ENCODE measurements around the gene RAD54L. TPM values are rescaled to one million over a fixed set of nuclear protein-coding genes. Genes with fewer than 3 reads are reported as not detected.
"Not testable (repeated sequence)": the region's sequence is repeated elsewhere in the genome, so short reads cannot be mapped to it uniquely, and the experiment has no call there.

RAD54L gene
- polyA plus RNA-seq, 1 of the 3 experiments (the other 2 are of a cell fraction): 11.5 TPM

GRCh38 chr1:46315669-46316403 lies 68.3 kb downstream of the RAD54L start:
- Histone ChIP-seq H3K4me1 (ENCODE audit: control insufficient read depth in 1 of 2, insufficient read depth in 2 of 2, low read depth in 1 of 2, low read length in 1 of 2) (no peaks in the 10 kb centered on the region), H3K27me3 (ENCODE audit: insufficient read depth) (no peaks in the 10 kb centered on the region), H3K9me2 (no peaks in the 10 kb centered on the region), H3K79me2 (ENCODE audit: insufficient read depth) (peaks cover 14% of the 10 kb centered on the region; the same call in 1 of the 2 replicates), H3K9ac (no peak overlapping the region), H4K20me1 (ENCODE audit: insufficient read depth) (no peaks in the 10 kb centered on the region), H2AFZ (ENCODE audit: low read depth) (no peak overlapping the region), H3K27ac (ENCODE audit: low read depth in 2 of 2, low read length in 1 of 2) (peak overlapping the region in 1 of 2 experiments; percentile 68; a peak in 2 of 4 replicates), H3K9me3 (no peaks in the 10 kb centered on the region), H3K4me2 (no peak overlapping the region), H3F3A (replicated peaks; ENCODE audit: insufficient read depth) (peaks cover 31% of the 10 kb centered on the region), H3K36me3 (replicated peaks in 1 of 2; ENCODE audit: control insufficient read depth in 1 of 2, insufficient read depth in 2 of 2, low read length in 1 of 2) (peaks cover 30 to 47% of the 10 kb centered on the region in 2 experiments), H3K4me3 (ENCODE audit: low read depth in 2 of 2, low read length in 1 of 2) (no peak overlapping the region)
- ChIA-PET CTCF (no interaction called here), POLR2A (no interaction called here)
- no peak for DNase-seq
- TF ChIP-seq NRF1 (IDR thresholded peaks at IDR 0.05; ENCODE audit: low read depth, low read length) (no peak), POLR2AphosphoS5 (IDR thresholded peaks at IDR 0.05; ENCODE audit: low read depth, low read length) (0 out of 2 replicates have a peak, but pooled peaks have one; percentile 10), RCOR1 (IDR thresholded peaks at IDR 0.05; ENCODE audit: low read length) (no peak), IRF3 (IDR thresholded peaks at IDR 0.05; ENCODE audit: low read depth, low read length) (no peak), YY1 (IDR thresholded peaks at IDR 0.05; ENCODE audit: low read depth) (no peak)
- WGBS (ENCODE audit: low lambda C conversion rate): 81% methylated on average over 3 of the region's 3 CpGs

DNA sequence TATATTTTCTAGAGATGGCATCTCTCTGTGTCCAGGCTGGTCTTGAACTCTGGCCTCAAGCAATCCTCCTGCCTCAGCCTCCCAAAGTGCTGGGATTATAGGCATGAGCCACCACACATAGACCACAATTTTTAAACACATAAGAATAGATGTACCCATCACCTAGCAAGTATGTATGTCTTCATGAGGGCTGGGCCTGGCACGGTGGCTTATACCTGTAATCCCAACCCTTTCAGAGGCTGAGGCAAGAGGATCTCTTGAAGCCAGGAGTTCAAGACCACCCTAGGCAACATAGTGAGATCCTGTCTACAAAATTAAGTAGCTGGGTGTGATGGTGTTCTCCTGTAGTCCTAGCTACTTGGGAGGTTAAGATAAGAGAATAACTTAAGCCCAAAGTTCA lies 69.8 kb downstream of the RAD54L start:
- H2AFZ ChIP-seq (ENCODE audit: low read depth): no peak overlapping the region
- no peaks in the 10 kb centered on the region for H3K9me3 ChIP-seq
- ChIA-PET POLR2A (interaction anchor here (1.1 kb wide), 1 partner anchor 44 kb away, joined by 3 read pairs; no protein-coding TSS in a partner anchor), CTCF (interaction anchor here (1.3 to 1.6 kb wide), 2 partner anchors 23 to 130 kb away, joined by 3 to 7 read pairs; partner anchors contain the start of gene NSUN4)
- H3F3A ChIP-seq (replicated peaks; ENCODE audit: insufficient read depth): peaks cover 27% of the 10 kb centered on the region
- no peak overlapping the region for H3K4me3 ChIP-seq (ENCODE audit: low read depth in 2 of 2, low read length in 1 of 2)
- DNase-seq: no peak
- WGBS (ENCODE audit: low lambda C conversion rate): 100% methylated on average over 1 of the region's 1 CpG
- H3K36me3 ChIP-seq (replicated peaks in 1 of 2; ENCODE audit: control insufficient read depth in 1 of 2, insufficient read depth in 2 of 2, low read length in 1 of 2): peaks cover 25 to 46% of the 10 kb centered on the region in 2 experiments
- H3K4me1 ChIP-seq (ENCODE audit: control insufficient read depth in 1 of 2, insufficient read depth in 2 of 2, low read depth in 1 of 2, low read length in 1 of 2): no peaks in the 10 kb centered on the region
- H3K9ac ChIP-seq: no peak overlapping the region
- H3K4me2 ChIP-seq: no peak overlapping the region
- no peak overlapping the region for H3K27ac ChIP-seq (ENCODE audit: low read depth in 2 of 2, low read length in 1 of 2)
- no peaks in the 10 kb centered on the region for H4K20me1 ChIP-seq (ENCODE audit: insufficient read depth)
- peaks cover 4% of the 10 kb centered on the region; the same call in 1 of the 2 replicates for H3K79me2 ChIP-seq (ENCODE audit: insufficient read depth)
- no peak for TF ChIP-seq REST (IDR thresholded peaks at IDR 0.05; ENCODE audit: low read depth, low read length)
- H3K9me2 ChIP-seq: no peaks in the 10 kb centered on the region
- H3K27me3 ChIP-seq (ENCODE audit: insufficient read depth): no peaks in the 10 kb centered on the region

DNA sequence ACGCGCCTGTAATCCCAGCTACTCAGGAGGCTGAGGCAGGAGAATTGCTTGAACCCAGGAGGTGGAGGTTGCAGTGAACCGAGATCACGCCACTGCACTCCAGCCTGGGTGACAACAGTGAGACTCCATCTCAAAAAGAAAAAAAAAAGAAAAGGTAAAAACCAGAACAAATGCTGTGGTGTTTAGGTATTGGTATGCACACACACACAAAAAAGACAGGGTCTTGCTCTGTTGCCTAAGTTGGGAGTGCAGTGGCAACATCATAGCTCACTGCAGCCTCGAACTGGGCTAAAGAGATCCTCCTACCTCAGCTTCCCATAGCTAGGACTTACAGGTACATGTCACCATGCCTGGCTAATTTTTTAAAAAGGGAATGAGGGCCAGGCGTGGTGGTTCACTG lies 71.7 kb downstream of the RAD54L start:
- POLR2A ChIA-PET; H3K4me1 ChIP-seq (ENCODE audit: control insufficient read depth in 1 of 2, insufficient read depth in 2 of 2, low read depth in 1 of 2, low read length in 1 of 2); H3K4me2 ChIP-seq: not testable (repeated sequence)

DNA sequence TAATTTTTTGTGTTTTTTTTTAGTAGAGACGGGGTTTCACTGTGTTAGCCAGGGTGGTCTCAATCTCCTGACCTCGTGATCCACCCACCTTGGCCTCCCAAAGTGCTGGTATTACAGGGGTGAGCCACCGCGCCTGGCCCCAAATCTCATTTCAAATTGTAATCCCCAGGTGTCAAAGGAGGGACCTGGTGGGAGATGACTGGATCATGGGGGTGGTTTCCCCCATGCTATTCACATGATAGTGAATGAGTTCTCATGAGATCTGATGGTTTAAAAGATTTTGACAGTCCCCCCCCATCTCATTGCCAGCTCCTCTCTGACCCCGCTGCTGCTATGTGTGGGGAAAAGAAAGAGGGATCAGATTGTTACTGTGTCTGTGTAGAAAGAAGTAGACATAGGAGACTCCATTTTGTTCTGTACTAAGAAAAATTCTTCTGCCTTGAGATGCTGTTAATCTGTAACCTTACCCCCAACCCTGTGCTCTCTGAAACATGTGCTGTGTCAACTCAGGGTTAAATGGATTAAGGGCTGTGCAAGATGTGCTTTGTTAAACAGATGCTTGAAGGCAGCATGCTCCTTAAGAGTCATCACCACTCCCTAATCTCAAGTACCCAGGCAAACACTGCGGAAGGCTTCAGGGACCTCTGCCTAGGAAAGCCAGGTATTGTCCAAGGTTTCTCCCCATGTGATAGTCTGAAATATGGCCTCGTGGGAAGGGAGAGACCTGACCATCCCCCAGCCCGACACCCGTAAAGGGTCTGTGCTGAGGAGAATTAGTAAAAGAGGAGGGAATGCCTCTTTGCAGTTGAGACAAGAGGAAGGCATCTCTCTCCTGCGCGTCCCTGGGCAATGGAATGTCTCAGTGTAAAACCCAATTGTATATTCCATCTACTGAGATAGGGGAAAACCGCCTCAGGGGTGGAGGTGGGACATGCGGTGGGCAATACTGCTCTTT lies 72.7 kb downstream of the RAD54L start:
- H3K9me3 ChIP-seq; H2AFZ ChIP-seq (ENCODE audit: low read depth); H3K4me1 ChIP-seq (ENCODE audit: control insufficient read depth in 1 of 2, insufficient read depth in 2 of 2, low read depth in 1 of 2, low read length in 1 of 2); POLR2A ChIA-PET; H3K4me2 ChIP-seq; H3K9ac ChIP-seq; H3K4me3 ChIP-seq (ENCODE audit: low read depth in 2 of 2, low read length in 1 of 2); H3K9me2 ChIP-seq; H3K27me3 ChIP-seq (ENCODE audit: insufficient read depth); H3K27ac ChIP-seq (ENCODE audit: low read depth in 2 of 2, low read length in 1 of 2); DNase-seq; H3K79me2 ChIP-seq (ENCODE audit: insufficient read depth); H4K20me1 ChIP-seq (ENCODE audit: insufficient read depth): not testable (repeated sequence)
- Histone ChIP-seq H3F3A (replicated peaks; ENCODE audit: insufficient read depth) (peaks cover 14% of the 10 kb centered on the region), H3K36me3 (replicated peaks in 1 of 2; ENCODE audit: control insufficient read depth in 1 of 2, insufficient read depth in 2 of 2, low read length in 1 of 2) (peaks cover 12 to 21% of the 10 kb centered on the region in 2 experiments)
- WGBS (ENCODE audit: low lambda C conversion rate): 91% methylated on average over 13 of the region's 13 CpGs
- CTCF ChIA-PET: interaction anchor here (1.0 kb wide), 1 partner anchor 17 kb away, joined by 3 read pairs; the partner anchor contains the start of genes LRRC41 and UQCRH

More for the DNA sequence above, 71.7 kb downstream of the RAD54L start:
- not testable (repeated sequence) for H3K9me3 ChIP-seq; H4K20me1 ChIP-seq (ENCODE audit: insufficient read depth); H3K27ac ChIP-seq (ENCODE audit: low read depth in 2 of 2, low read length in 1 of 2); DNase-seq; H3K9ac ChIP-seq; H3K79me2 ChIP-seq (ENCODE audit: insufficient read depth); H3K27me3 ChIP-seq (ENCODE audit: insufficient read depth); H3K4me3 ChIP-seq (ENCODE audit: low read depth in 2 of 2, low read length in 1 of 2); H2AFZ ChIP-seq (ENCODE audit: low read depth); H3K9me2 ChIP-seq
- CTCF ChIA-PET: interaction anchor here (1.2 kb wide), 1 partner anchor 23 kb away, joined by 4 read pairs; no protein-coding TSS in a partner anchor
- Histone ChIP-seq H3K36me3 (replicated peaks in 1 of 2; ENCODE audit: control insufficient read depth in 1 of 2, insufficient read depth in 2 of 2, low read length in 1 of 2) (peaks cover 17 to 29% of the 10 kb centered on the region in 2 experiments), H3F3A (replicated peaks; ENCODE audit: insufficient read depth) (peaks cover 21% of the 10 kb centered on the region)
- 99% methylated on average over 6 of the region's 6 CpGs for WGBS (ENCODE audit: low lambda C conversion rate)
